Stimulated activated CD8-positive, alpha-beta memory T cell treated with anti-CD3 and anti-CD28 coated beads, Interleukin-7, amount 100 ng/mL, for 24 hours (primary cell): Measurements from ENCODE around the gene KIAA1549.

ENCODE experiments used
- DNase-seq: peaks from one replicate; pipeline ENCODE4 v3.0.0-alpha.2; 2020; ENCODE audit warnings: low read depth

Gene KIAA1549

DNA sequence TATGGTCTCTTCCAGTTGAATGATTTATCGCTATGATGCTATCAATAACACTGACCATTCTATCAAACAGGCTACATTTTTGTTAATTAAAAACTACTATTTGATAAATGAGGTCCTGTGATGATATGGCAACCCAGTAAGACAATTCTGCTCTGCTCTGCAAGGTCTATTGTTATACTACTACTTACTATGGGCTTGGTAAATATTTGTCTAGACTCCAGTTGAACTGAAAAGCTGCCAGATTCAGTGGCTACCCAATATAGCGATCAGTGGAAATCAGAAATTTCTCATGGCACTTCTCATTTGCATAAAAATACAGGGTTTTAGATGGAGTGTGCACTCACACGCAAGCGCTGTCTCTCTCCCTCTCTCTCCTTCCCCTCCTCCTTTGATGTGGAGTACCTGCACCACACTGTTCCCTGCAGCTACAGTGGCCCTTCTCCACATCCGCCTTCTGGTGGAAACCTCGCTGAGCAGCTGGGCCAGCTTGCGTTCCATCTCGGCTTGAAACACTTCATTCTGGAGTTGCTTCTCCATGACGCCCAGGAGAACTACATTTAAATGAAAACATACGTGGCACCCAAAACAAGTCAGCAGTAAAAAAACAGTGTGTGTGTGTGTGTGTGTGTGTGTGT is 77.9 kb downstream of the KIAA1549 start:
- DNase-seq: peak; percentile 30

DNA sequence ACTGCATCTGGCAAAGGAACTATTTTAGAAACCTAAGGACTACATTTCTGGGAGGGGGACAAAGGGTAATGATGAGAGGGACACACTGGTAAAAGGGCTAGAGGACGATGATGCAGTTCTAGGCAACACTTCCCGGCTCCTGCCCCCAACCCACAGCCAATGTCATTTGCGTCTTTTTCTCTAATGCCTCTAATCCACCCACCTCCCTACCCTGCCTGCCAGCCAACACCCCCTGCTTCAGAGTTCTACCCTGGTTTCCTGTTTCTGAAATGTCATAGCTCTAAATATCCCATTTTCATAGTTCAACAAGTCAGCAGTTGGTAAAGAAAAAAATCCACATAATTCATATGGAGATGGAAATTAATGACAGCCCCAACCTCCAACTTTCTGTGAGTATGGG is 79.0 kb downstream of the KIAA1549 start:
- no peak for DNase-seq

DNA sequence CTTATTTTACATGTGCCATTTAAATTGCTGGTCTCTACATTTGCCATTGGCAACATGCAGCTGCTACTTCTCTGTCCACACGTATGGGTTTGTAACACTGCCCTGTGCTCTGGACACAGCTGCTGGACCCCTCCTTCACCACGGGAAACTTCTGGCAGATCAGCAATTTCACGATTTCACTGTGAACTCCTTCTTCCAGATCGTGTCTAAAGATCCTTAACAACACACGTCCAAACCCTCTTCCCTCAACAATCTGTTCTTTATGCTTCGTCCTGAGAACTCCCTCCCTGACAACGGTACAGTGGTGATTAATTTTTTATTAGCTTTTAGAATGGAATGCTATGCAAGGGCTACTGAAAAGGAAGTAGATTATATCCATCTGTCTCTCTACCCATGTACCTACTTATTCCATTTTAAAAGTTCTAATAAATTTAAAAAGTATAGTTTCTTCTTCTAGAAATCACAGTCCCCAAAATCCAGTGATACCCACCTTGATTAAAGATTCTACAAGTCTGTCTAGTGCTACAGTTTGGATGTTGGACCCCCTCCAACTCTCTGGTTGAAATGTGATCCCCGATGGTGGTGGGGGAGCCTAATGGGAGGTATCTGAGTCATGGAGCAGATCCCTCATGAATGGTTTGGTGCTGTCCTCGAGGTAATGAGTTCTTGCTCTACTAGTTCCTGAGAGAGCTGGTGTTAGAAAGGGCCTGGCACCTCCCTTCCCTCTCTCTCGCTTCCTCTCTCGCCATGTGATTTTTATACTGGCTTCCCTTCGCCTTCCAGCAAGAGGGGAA is 81.0 kb downstream of the KIAA1549 start:
- DNase-seq: no peak

DNA sequence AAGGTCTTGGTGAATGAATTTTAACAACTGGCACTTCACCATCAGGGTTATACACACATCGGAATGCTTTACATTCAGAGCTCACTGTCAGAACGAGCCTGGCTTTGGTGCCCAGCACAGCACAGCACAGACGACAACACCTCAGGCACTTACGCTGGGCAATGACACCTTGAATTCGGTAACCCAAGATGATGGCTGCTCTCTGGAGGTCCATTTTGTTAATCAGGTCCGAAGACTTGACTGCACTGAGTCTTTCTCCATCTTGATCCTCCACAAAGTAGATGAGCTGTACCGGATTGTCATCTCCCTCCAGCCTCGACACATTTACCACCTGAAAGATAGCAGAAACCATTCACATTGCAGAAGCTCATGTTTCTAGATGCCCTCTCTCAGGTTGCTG is 82.4 kb downstream of the KIAA1549 start:
- DNase-seq: no peak

DNA sequence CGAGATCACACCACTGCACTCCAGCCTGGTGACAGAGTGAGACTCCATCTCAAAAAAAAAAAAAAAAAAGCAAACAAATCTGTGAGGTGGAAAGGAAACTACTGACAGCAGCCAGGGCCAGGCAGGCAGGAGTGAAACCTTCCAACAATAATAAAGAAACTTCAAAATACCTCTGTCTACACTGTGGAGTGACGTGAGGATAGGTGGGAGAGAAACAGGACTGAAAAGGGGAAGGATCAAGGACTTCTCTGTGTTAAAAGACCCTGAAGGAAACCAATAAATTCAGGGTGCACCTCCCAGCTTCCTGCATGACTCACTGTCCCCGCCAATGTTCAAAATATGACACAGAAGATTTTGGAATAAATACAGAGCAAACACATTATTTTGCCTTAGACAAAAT is 82.9 kb downstream of the KIAA1549 start:
- DNase-seq: no peak

DNA sequence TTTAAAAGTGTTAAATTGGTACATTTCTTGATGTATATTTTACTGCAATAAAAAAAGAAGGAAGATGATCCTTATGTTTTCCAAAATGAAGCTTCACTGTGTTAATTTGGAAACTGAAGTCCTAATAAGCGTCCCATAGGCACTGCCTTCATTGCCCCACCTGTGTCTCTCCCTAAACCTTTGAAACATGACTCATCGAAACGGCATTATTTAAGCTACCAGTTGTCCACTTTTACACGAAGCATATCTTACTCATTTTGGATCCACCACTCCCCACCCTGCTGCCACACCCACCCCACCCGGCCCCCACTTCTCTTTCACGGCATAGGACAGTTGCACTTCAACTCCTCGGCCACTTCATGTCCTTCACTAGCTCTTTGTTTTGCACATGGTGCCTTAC is 85.5 kb downstream of the KIAA1549 start:
- no peak for DNase-seq

DNA sequence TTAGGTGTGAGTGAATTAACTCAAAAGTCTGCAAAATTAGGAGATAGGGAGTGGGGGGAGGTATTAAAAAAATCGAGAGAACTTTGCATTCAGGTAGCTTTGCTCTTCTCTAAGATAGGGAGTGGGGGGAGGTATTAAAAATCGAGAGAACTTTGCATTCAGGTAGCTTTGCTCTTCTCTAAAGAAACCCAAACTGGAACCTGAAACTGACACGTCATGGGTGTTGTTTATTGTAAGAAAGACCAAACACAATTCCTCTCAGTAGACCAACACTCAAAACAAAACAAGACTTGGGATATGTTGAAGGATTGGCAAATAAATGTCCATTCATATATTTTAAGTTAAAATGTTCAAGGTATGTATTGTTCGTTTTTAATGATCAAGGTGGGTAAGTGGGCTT is 87.9 kb downstream of the KIAA1549 start:
- DNase-seq: no peak

DNA sequence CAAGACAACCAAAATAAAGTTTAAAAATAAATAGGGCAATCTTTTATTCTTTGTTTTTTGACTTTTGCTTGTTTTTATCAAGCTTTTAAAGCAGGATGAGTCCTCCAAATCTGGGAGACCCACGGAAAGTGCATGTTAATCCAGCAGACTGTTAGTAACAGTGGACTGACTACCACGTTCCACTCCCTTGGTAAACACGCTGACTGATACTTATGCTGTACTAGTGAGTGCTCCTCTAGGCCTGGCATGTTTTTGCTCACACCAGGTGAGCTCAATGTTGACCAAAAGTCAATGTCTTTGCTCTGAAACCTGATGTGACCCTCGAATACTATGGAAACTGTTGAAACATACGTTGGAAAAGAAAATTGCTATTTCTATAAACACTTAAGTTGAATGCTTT is 88.4 kb downstream of the KIAA1549 start:
- no peak for DNase-seq

DNA sequence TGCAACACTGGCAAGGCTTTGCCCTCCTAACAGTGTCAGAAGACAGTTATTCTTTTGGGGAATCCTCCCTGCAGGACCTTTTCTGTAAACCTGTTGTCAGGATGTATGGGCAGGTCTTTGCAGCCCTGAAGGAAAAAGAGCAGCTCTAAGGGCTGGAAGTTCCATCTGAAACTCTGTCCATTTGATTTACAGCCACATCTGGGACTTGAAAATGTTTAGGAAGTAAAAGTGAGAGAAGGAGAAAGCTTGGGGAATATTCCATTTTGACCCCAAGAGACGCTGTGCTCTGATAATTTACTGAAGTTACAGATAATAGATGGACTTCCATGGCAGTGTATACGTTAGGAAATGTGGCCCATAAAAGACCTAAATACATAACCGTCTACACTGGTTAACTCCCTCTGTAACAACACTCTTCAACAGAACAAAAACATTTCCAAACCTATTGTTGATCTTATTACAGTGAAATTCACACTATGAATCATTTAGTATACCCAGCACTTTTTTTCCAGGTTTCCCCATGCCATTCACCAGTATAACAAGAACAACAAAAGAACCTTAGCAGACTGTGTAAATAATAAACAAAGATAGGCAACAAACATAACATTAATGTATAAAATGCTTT is 89.1 kb downstream of the KIAA1549 start:
- no peak for DNase-seq

DNA sequence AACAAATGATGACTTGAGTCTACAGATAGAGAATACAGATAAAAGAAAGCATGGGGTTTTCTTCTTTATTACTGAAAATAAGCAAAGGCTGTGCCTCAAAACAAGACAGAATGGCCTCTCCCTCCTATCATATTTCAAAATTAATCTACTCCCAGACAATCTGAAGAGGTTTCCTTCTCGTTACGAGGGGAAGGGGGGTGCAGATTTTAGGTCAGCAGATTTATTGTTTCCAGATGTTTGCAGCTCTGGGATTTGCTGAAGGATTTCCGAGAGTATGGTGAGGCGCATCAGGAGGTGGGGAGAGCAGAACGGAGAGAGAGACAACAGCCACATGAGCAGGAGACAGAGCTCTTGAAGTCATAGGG is 89.8 kb downstream of the KIAA1549 start:
- no peak for DNase-seq

DNA sequence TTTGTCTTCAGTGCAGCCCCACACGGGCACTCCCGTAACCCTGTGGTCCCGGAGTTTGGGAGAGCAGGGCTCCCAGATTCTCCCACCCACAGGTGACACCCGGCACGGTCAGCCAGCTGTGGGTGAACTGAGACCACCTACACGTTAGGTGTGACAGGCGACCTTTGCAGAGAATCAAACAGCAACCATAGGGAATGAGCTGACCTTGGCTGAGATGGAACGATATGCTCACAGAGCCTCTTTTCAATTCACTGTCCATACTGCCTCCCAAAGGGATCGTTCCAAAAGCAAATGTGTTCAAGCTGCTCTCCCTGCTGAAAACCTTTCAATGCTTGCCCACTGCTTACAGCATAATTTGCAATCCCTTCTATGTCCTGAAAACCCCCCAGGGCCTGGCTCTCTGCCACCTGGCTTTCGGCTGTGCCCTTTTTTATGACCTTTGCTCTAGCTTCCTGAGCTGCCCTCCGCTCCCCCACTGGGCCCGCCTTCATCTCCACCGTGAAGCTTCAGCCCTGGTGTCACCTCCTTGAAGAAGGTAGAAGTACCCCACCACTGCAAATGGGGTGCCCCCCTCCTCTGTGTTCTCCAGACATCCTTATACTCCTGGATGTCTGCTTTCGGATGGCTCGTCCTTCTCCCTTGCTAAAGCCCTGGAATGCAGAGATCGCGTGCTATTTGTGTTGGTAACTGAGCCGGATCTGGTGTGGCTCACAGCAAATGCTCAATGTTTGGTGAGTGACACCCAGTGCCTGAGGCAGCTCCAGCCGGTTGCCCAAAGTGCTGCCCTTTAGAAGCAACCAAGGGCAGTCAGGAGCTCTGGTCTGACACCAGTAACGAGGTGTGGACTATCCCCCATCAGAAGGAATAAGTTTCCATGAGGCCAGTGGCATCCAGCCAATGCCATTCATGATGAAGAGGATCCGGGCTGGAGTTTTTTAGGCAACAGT is 90.4 kb downstream of the KIAA1549 start:
- no peak for DNase-seq

DNA sequence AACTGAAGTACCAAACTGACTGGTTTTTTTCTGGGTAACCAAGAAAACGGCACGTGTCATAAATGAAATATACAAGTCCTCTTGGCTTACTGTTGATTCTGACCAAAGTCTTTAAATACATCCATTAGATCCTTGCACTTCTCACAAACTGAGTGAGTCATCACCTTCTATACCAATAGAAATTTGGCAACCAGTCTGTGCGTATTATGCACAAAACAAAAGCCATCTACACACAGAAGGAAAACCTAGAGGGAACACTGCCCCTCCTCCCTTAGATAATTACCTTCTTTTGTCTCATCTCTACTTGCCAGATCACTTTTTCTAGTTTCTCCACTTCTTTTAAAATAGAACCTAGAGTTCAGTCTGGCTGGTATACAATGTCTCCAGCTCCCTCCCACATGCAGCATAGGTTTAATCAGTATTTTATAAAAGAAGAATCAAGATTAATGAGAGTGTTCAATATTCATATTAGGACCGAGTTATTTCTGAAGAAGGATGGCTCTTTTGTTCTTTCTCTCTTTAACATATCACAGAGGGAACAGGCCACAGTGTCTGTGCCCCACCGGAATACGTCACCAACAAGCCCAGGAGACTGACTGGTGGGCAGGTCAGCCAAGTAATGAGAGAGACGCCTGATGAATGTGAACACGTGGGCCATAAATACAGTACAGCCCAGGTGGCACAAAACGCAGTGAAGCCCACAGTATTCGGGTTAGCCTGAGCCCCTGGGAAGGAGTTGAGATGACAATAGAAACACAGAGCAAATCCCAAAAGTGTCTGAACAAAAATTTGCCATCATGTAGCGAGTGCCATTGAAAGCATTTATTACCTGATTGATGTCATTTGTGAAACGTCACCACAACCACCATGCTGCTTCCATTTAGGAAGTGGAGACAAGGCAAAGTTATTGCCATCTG is 91.3 kb downstream of the KIAA1549 start:
- no peak for DNase-seq

DNA sequence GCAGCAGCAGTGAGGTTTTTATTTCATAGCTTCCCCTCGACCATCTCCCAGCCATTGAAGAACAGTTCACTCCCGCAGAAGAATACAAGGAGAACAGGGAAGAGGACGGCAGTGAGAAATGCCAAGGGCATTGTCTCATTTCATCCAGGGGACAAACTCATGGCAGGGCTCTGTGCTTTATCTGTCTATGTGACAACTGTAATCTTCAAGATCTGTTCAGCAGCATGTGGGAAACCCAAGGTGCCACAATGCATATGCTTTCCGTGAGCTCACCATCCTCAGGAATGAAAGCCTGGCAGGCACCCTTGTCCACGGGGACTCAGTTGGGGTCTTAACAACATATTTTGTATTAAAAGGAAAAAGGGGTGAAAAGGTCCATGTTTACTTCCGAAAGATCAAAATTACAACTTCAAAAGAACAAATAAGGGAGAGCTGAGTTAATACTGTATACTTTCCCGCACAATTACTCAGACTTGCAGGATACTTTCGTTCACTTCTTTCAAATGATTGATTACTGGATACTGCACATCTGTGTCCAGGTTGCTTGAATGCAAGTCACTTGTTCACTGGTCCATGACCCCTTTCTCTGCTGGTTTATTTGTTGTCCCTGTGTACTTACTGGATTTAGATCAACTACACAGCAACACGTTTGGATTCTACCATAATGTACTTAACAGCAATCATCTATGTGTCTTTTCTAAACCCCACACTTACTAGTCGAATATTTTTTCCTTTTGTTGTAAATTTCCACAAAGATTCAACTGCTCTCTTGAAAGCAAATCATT is 93.1 kb downstream of the KIAA1549 start:
- no peak for DNase-seq

DNA sequence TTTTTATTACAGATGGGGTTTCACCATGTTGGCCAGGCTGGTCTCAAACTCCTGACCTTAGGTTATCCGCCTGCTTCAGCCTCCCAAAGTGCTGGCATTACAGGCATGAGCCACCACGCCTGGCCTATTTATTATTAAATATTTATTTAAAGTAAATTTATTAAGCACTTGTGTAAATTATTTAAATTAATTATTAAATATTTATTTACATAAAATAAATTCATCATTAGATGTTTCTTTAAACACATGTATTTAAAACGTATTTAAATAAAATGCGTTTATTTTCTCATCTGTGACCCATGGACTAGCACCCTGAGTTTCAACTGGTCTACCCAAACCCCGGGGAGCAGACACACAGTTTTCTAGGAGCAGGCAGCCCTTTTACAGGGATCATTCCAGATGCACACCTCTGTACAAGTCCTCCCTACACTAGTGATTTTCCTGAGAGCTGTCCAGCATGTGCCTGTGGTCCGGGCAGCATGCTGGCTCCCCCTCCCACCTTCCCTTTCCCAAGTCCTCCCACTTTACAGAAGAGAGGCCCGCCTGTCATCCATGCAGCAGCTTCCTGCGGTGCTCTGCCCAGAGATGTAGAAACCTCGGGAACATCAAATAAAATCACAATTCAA is 94.0 kb downstream of the KIAA1549 start:
- DNase-seq: no peak

DNA sequence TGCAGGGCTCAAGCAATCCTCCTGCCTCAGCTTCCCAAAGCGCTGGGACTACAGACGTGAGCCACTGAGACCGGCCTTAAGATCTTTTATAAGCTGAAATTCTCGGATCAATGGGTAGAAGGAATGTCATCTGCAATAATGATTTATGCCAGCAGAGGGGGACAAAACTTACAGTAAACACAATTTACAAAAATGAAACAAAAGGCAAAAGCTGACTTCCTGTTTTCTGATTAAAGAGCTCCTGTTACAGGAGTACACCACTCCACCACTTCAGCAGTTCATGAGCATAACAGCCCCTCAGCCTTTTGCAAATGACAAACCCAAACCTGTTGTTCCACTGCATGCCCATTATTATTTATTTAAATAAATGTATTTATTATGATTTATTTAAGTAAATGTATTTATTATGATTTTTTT is 94.7 kb downstream of the KIAA1549 start:
- no peak for DNase-seq

DNA sequence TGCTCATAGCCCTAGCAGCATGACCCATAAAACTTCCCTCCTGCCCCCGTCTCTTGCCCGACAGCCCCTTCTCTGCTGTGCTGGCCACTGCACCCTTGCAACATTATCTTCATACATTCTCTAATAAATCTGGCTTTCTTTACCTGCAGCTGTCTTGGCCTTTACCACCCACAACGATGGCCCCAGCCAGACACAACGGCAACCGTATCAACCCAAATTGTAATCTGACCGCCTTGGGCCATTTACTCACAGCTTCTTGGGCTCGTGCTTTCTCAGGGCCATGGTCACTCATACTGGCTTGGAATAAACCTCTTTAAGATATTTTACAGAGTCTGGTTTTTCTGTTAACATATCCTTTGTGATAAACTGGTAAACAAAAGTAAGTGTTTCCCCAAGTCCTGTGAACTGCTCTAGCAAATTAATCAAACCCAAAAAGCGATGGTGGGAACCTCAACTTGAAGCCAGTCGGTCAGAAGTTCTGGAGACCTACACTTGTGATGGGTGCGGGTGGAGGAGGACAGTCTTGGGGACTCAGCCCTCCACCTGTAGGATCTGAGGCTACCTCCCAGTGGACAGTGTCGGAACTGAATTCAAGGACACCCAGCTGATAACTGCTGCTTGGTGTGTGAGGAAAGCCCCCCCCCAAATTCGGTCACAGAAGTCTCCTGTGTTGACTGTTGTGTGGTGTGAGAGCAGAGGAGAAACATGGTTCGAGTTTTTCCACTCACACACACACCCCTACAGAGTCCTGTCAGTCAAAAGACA is 95.6 kb downstream of the KIAA1549 start:
- DNase-seq: no peak

DNA sequence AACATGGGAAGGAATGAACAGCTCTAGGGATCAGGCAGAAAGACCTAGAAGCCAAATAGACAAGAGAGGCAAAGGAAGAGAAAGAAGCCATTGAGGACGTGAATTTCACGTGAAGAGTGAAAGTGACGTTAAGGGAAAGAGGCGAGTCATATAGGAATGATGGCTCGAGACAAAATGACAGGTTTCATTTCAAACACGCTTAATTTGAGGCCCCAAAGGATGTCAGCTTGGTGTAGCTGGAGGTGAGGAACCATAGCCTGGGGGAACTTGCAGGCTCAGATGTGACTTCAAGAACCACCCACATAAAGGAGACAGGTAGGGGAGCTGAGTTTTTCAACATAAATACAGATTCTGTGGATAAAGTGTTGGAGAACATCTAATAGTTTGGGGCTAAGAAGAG is 98.9 kb downstream of the KIAA1549 start:
- no peak for DNase-seq

DNA sequence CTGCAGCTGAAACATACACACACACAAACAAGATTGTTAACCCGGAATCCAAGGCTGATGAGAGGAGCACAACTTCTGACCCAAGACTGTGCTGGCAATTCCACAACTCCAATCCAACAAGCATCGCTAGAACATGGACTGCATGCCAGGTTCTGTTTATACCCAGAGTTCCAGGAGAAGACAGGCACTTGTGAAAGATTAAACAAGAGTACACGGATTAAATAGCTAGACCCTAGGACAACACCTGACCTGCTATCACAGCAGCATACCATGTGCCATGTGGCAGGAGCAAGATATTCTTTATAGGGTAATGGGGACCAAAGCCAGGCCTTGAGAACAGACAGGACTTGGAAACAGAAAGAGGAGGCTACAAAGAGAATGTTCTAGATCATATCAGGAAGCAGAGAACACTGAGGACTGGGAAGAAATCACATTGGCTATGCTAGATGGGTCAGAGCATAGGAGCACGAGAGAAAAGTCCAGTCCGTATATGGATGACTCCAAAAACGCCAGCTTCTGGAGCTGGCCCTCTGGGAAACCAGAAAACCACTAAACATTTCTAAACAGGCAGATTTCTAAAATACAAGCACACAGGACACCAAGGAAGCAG is 99.5 kb downstream of the KIAA1549 start:
- no peak for DNase-seq
